Pancreas (tissue), 10 donors: ENCODE measurements around the gene CHRNA5. TPM values are rescaled to one million over a fixed set of nuclear protein-coding genes. Genes with fewer than 3 reads are reported as not detected.
"Not testable (repeated sequence)": the region's sequence is repeated elsewhere in the genome, so short reads cannot be mapped to it uniquely, and the experiment has no call there.

ENCODE experiments used
- ATAC-seq, 4 donors: fragments of 200-7000 bp; cut with Tn5 transposase; one replicate each; pipeline versions ENCODE4 v1.8.0 to v1.9.1; 2020; ENCODE audit warnings: mild to moderate bottlenecking in 4 of 4, moderate library complexity in 4 of 4
- DNase-seq, 6 donors: peaks; one replicate each; pipeline ENCODE4 v3.0.0-alpha.2; 2020
- FAIRE-seq: peaks from 2 replicates; lab custom pipeline; 2012; peaks lifted over from hg19 to GRCh38; lab: Jason Lieb, UNC
- H3K27ac ChIP-seq, 4 donors: fragments of 200-600 bp; sonication (generic); 1 replicate in 3 of 4; 2 replicates in 1 of 4; pipeline versions ENCODE4 v1.5.0 to v1.8.0; 2020
- H3K27me3 ChIP-seq, 4 donors: fragments of 200-600 bp; one replicate each; pipeline ENCODE4 v1.8.0; 2021
- H3K36me3 ChIP-seq, 3 donors: fragments of 200-600 bp; sonication (generic) in 1 of 3; one replicate each; pipeline versions ENCODE4 v1.5.0 to v1.8.0; 2020 to 2021
- H3K4me1 ChIP-seq, 3 donors: fragments of 200-600 bp; one replicate each; pipeline ENCODE4 v1.8.0; 2021
- H3K4me3 ChIP-seq, 4 donors: fragments of 200-600 bp; sonication (generic) in 2 of 4; one replicate each; pipeline versions ENCODE4 v1.5.0 to v1.8.0; 2020 to 2021
- H3K9me3 ChIP-seq, 4 donors: fragments of 200-600 bp; one replicate each; pipeline ENCODE4 v1.8.0; 2021
- WGBS, 2 donors: extraction: QIAGEN DNeasy Blood & Tissue Kit; methylation state at CpG; one replicate each; pipeline ENCODE4 v1.1.7; 2013; 5-methylcytosine and 5-hydroxymethylcytosine counted together
- intact Hi-C, 3 donors: fragments of 100-400 bp; cut with DNase I; formaldehyde crosslinking; loops; one replicate each; pipeline versions ENCODE4 v1.11.1 to v1.14.2; 2022
- polyA plus RNA-seq, 2 donors: library from polyadenylated mRNA; stranded (reverse); fragments of 200-250 nt; gene quantifications; one replicate each; pipeline ENCODE4 v1.2.3, GENCODE V29; 2013
- total RNA-seq, 6 donors: library from RNA; stranded (reverse); fragmentation: NEBNext Ultra II Directional in 4 of 6; extraction: Animal tissue kit (Norgen Biotek cat#: 25700) in 4 of 6; gene quantifications; one replicate each; pipeline versions ENCODE4 v1.2.1 to v1.2.4, GENCODE V29; 2021 to 2023
- TF ChIP-seq, protein P1 (sequence below), 4 donors: fragments of 200-600 bp; sonication (generic) in 3 of 4; IDR thresholded peaks; one replicate each; pipeline versions ENCODE4 v1.5.0 to v1.8.0; 2021; ENCODE audit warnings: antibody characterized with exemption in 4 of 4
- donor health status: healthy with polysubstance abuse.
- donor health status: DM: no; HTN: no; CAD: no; lungs with moderate emphysema.
- donor health status: DM: no; HTN: no; CAD: no.
- donor health status: control.
- donor health status: control.
- donor health status: Bipolar disorder and iron deficiency.
- donor health status: DM: yes; HTN: yes; CAD: no.
- donor health status: DM: no; HTN: no; CAD: no.
- donor health status: DM: no; HTN: no; CAD: no.
- donor health status: DM: yes; HTN: yes; CAD: no.

CHRNA5 gene
- 1 to 10 TPM; 1.2 to 2.6 (median 1.8) TPM for total RNA-seq
- 1 to 10 TPM in 1 of 2 donors, under 1 TPM in 1; 0.80 to 2.9 TPM for polyA plus RNA-seq

DNA sequence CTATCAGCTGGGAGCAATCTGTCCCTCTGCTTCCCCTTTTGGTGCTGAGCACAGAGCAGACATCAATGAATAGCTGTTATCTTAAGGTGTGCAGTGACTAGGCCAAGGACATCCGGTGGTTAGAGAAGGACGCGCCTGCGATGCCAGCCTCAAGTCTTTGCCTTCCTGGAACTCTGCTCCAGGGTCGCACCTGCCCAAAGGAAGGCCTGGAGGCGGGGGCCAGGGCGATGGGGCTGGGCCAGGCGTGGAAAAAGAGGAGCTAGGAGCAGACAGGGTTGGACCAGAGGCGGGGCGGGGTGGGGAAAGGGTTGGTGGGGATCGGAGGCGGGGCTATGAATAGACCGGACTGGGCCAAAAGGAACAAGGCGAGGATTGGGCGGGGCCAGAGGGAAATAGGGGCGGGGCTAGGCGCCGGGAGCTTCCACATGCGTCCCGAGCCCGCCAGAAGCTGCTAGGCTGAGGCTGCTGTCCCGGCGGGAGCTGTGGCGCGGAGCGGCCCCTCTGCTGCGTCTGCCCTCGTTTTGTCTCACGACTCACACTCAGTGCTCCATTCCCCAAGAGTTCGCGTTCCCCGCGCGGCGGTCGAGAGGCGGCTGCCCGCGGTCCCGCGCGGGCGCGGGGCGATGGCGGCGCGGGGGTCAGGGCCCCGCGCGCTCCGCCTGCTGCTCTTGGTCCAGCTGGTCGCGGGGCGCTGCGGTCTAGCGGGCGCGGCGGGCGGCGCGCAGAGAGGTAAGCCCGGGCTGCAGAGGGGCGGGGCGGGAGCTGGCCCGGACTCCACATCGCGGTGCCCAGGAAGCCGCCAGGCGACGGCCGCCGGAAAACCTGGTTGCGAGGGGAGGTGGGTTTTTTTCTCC is at the start of gene CHRNA5:
TSS of gene CHRNA5 (plus strand) at position 424 of the 854 bp plus-strand sequence. CDS start at position 624, 200 bp downstream.
- ATAC-seq (peak; percentile 83 to 98 (median 96)), FAIRE-seq (no peak), DNase-seq (peak; percentile 72 to 97 (median 90))
- peak within 1 kb of the TSS; percentile 41 to 60 (median 52) for H3K4me3 ChIP-seq
- H3K27me3 ChIP-seq: no peaks in the 10 kb centered on the region
- peaks cover 0 to 4% (median 0%) of the 10 kb centered on the region in 3 donors for H3K4me1 ChIP-seq
- TF ChIP-seq, protein P1, sequence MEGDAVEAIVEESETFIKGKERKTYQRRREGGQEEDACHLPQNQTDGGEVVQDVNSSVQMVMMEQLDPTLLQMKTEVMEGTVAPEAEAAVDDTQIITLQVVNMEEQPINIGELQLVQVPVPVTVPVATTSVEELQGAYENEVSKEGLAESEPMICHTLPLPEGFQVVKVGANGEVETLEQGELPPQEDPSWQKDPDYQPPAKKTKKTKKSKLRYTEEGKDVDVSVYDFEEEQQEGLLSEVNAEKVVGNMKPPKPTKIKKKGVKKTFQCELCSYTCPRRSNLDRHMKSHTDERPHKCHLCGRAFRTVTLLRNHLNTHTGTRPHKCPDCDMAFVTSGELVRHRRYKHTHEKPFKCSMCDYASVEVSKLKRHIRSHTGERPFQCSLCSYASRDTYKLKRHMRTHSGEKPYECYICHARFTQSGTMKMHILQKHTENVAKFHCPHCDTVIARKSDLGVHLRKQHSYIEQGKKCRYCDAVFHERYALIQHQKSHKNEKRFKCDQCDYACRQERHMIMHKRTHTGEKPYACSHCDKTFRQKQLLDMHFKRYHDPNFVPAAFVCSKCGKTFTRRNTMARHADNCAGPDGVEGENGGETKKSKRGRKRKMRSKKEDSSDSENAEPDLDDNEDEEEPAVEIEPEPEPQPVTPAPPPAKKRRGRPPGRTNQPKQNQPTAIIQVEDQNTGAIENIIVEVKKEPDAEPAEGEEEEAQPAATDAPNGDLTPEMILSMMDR (IDR thresholded peaks at IDR 0.05): no peak
- 0% methylated on average over 60 to 75 of the region's 75 CpGs for WGBS, 2 donors
- peak within 1 kb of the TSS in 3 of 4 donors; percentile 40 to 72 (median 64) for H3K27ac ChIP-seq
- no peaks in the 10 kb centered on the region for H3K9me3 ChIP-seq
- intact Hi-C loops: no loop called here
- no peaks in the 10 kb centered on the region for H3K36me3 ChIP-seq

DNA sequence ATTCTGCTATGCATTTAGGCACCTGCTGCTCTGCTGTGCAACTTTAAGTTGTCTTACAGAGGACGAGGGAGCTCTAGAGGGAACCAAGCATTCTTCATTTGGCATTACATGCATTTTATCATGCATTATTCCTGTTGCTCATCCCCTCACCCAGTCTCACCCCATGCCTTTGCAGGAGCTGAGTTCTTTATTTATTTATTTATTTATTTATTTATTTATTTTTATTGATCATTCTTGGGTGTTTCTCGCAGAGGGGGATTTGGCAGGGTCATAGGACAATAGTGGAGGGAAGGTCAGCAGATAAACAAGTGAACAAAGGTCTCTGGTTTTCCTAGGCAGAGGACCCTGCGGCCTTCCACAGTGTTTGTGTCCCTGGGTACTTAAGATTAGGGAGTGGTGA is 45.3 kb upstream of the CHRNA5 start:
- intact Hi-C loops, FAIRE-seq: not testable (repeated sequence)
- 74% methylated on average over 2 of the region's 3 CpGs for WGBS, 2 donors

DNA sequence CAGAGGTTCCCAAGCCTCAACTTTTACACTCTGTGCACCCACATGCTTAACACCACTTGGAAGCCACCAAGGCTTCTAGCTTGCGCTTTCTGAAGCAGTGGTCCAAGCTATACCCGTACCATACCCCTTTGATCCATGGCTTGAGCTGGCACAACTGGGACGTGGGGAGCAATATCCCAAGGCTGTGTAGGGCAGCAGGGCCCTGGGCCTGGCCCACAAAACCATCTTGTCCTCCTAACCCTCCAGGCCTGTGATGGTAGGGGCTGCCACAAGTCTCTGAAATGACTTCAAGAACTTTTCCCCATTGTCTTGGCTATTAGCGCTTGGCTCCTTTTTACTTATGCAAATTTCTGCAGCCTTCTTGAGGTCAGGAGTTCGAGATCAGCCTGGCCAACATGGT is 41.1 kb upstream of the CHRNA5 start:
- intact Hi-C loops: no loop called here
- no peaks in the 10 kb centered on the region for H3K9me3 ChIP-seq
- DNase-seq (no peak), ATAC-seq (no peak), FAIRE-seq (no peak)
- H3K27me3 ChIP-seq: no peaks in the 10 kb centered on the region
- no peak overlapping the region for H3K4me3 ChIP-seq
- TF ChIP-seq, protein P1 (IDR thresholded peaks at IDR 0.05): no peak
- no peak overlapping the region for H3K27ac ChIP-seq
- no peaks in the 10 kb centered on the region for H3K4me1 ChIP-seq
- 93 to 94% methylated on average over 5 of the region's 5 CpGs for WGBS, 2 donors
- no peaks in the 10 kb centered on the region for H3K36me3 ChIP-seq

More for the DNA sequence above, 45.3 kb upstream of the CHRNA5 start:
- DNase-seq, H3K27me3 ChIP-seq, H3K4me3 ChIP-seq, H3K4me1 ChIP-seq, ATAC-seq, H3K27ac ChIP-seq, H3K36me3 ChIP-seq, H3K9me3 ChIP-seq: not testable (repeated sequence)

DNA sequence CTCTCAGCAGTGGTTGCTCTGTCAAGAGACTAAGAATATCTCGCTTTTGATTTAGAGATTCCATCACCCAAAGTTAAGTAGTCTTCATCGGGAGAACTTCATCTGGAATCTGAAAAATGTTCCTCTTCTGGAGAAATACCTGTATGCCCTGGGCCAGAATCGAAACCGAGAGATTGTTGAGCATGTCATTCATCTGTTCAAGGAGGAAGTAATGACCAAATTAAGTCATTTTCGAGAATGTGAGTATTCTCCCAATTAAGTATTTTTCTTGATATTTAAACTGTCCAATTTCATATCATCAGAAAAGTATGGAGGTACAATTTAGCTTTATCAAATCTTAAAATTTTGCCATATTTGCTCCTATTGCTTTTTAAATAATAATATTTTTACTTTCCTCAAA is 38.0 kb upstream of the CHRNA5 start:
- no peaks in the 10 kb centered on the region for H3K9me3 ChIP-seq
- no peak for ATAC-seq
- 88 to 92% methylated on average over 5 of the region's 5 CpGs for WGBS, 2 donors
- H3K4me1 ChIP-seq: no peaks in the 10 kb centered on the region
- no peak overlapping the region for H3K4me3 ChIP-seq
- no peak for FAIRE-seq
- TF ChIP-seq, protein P1 (IDR thresholded peaks at IDR 0.05): no peak
- no peaks in the 10 kb centered on the region for H3K27me3 ChIP-seq
- no peak overlapping the region for H3K27ac ChIP-seq
- intact Hi-C loops: no loop called here
- no peaks in the 10 kb centered on the region for H3K36me3 ChIP-seq
- DNase-seq: no peak

DNA sequence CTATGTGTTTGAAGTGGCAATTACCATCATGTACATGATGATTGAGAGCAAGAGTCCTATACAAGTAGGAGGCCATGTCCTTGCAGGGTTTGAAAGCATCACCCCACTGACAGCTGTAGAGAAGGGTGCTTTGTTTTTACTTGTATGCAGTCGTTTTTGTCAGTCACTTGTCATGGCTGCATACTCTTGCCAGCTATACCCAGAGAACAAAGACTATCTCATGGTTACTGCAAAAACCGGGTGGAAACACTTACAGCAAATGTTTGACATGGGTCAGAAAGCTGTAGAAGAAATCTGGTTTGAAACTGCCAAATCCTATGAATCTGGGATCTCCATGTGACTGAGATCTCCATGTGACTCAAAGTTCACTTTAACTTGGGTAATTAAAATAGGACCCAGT is 32.0 kb upstream of the CHRNA5 start:
- FAIRE-seq (no peak), DNase-seq (no peak), ATAC-seq (no peak)
- Histone ChIP-seq H3K4me3 (no peak overlapping the region), H3K9me3 (no peaks in the 10 kb centered on the region), H3K27me3 (no peaks in the 10 kb centered on the region), H3K4me1 (no peaks in the 10 kb centered on the region), H3K36me3 (no peaks in the 10 kb centered on the region), H3K27ac (no peak overlapping the region)
- TF ChIP-seq, protein P1 (IDR thresholded peaks at IDR 0.05): no peak
- 39 to 41% methylated on average over 2 of the region's 2 CpGs for WGBS, 2 donors
- intact Hi-C loops: no loop called here
